Measurements from ENCODE around the gene NFASC.

DNA sequence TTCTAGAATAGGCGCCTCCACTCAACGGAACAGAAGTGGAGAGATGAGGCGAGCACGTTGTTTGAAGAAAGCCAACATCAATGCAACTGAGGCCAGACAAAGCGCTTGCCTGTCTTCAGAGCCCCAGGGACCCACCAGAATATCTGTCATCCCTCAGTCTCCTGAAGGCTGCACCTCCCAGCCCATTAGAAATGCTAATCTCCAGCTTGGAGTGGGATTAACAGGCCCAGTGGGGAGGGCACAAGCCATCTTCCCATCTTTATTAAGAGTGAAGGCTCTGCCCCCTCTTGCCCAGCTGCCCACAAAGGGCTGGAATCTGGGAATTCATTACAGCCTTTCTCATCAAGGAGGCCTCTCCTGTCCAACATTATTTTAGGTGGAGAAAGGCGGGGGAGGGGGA, 155.5 kb downstream of the NFASC start:
- TF ChIP-seq, protein P1, sequence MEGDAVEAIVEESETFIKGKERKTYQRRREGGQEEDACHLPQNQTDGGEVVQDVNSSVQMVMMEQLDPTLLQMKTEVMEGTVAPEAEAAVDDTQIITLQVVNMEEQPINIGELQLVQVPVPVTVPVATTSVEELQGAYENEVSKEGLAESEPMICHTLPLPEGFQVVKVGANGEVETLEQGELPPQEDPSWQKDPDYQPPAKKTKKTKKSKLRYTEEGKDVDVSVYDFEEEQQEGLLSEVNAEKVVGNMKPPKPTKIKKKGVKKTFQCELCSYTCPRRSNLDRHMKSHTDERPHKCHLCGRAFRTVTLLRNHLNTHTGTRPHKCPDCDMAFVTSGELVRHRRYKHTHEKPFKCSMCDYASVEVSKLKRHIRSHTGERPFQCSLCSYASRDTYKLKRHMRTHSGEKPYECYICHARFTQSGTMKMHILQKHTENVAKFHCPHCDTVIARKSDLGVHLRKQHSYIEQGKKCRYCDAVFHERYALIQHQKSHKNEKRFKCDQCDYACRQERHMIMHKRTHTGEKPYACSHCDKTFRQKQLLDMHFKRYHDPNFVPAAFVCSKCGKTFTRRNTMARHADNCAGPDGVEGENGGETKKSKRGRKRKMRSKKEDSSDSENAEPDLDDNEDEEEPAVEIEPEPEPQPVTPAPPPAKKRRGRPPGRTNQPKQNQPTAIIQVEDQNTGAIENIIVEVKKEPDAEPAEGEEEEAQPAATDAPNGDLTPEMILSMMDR (IDR thresholded peaks at IDR 0.05; ENCODE audit: poor library complexity), result no peak
- TF ChIP-seq EZH2phosphoT487 (IDR thresholded peaks at IDR 0.05; ENCODE audit: low read depth, severe bottlenecking, unreplicated experiment) (no peak), EZH2 (IDR thresholded peaks at IDR 0.05; ENCODE audit: borderline replicate concordance) (no peak)

Data from hepatocyte (in vitro differentiated cells).